Activated CD8-positive, alpha-beta memory T cell treated with anti-CD3 and anti-CD28 coated beads, Interleukin-2, amount 10 ng/mL, durations not matched to agents 7 days and 5 days (primary cell): Measurements from ENCODE around the gene RIPOR1. TPM values are rescaled to one million over a fixed set of nuclear protein-coding genes. Genes with fewer than 3 reads are reported as not detected.

Experiments
- ATAC-seq: fragments of 150-1000 bp; cut with Tn5 transposase; one replicate; pipeline ENCODE4 v1.10.0; 2021; ENCODE audit warnings: moderate library complexity
- CTCF ChIA-PET: fragments of 350-600 bp; sonication (Branson Sonifier 250); formaldehyde crosslinking; loops from one replicate; lab custom pipeline; 2021; ENCODE audit warnings: antibody characterized with exemption; lab: Charles Lee
- DNase-seq: peaks from one replicate; pipeline ENCODE4 v3.0.0-alpha.2; 2020
- H3K27ac Mint-ChIP-seq: one replicate; pipeline ENCODE4 v1.8.0; 2021; ENCODE audit warnings: mild to moderate bottlenecking, mixed read lengths
- H3K27me3 Mint-ChIP-seq: one replicate; pipeline ENCODE4 v1.8.0; 2021; ENCODE audit warnings: mixed read lengths
- H3K36me3 Mint-ChIP-seq: one replicate; pipeline ENCODE4 v1.8.0; 2021; ENCODE audit warnings: mild to moderate bottlenecking, mixed read lengths
- H3K4me1 Mint-ChIP-seq: one replicate; pipeline ENCODE4 v1.8.0; 2021; ENCODE audit warnings: mixed read lengths
- H3K4me3 Mint-ChIP-seq: one replicate; pipeline ENCODE4 v1.8.0; 2021; ENCODE audit warnings: mild to moderate bottlenecking, moderate library complexity, mixed read lengths
- H3K9me3 Mint-ChIP-seq: one replicate; pipeline ENCODE4 v1.8.0; 2022; ENCODE audit warnings: low read depth, mixed read lengths
- total RNA-seq, 2 experiments: library from RNA; stranded (reverse); gene quantifications; one replicate each; pipeline ENCODE4 v1.2.3, GENCODE V29; 2021

Gene RIPOR1
- total RNA-seq, 2 experiments from 2014 or later, result 14.3 to 17.8 TPM

- Mint-ChIP-seq H3K4me1 (peaks cover 41% of the 10 kb centered on the region), H3K27me3 (no peaks in the 10 kb centered on the region), H3K4me3 (no peak overlapping the region), H3K9me3 (no peaks in the 10 kb centered on the region), H3K27ac (no peak overlapping the region), H3K36me3 (peaks cover 4% of the 10 kb centered on the region)
- DNase-seq (no peak), ATAC-seq (no peak)
- CTCF ChIA-PET, result interaction anchor here (0.6 to 14.3 kb wide), 10 partner anchors 11 to 272 kb away, joined by 3 to 360 read pairs (median 4); partner anchors contain the start of genes ACD, ATP6V0D1, C16orf86 and CARMIL2
Measured at GRCh38 chr16:67544329-67544841, 15.8 kb downstream of the RIPOR1 start.

- no peak overlapping the region for H3K27ac Mint-ChIP-seq
- no peaks in the 10 kb centered on the region for H3K27me3 Mint-ChIP-seq
- H3K4me3 Mint-ChIP-seq, result no peak overlapping the region
- CTCF ChIA-PET, result interaction anchor here (1.0 to 14.3 kb wide), 10 partner anchors 12 to 123 kb away, joined by 3 to 360 read pairs (median 4); partner anchors contain the start of genes ACD, ATP6V0D1, C16orf86 and CARMIL2
- ATAC-seq, result no peak
- DNase-seq, result no peak
- H3K4me1 Mint-ChIP-seq, result peaks cover 40% of the 10 kb centered on the region
- H3K36me3 Mint-ChIP-seq, result peaks cover 4% of the 10 kb centered on the region
- H3K9me3 Mint-ChIP-seq, result no peaks in the 10 kb centered on the region
Measured at GRCh38 chr16:67544844-67545664, 16.4 kb downstream of the RIPOR1 start.

GRCh38 chr16:67545665-67546024 is 17.0 kb downstream of the RIPOR1 start:
- ATAC-seq (no peak), DNase-seq (no peak)
- no peaks in the 10 kb centered on the region for H3K9me3 Mint-ChIP-seq
- no peak overlapping the region for H3K27ac Mint-ChIP-seq
- H3K27me3 Mint-ChIP-seq, result no peaks in the 10 kb centered on the region
- H3K36me3 Mint-ChIP-seq, result peaks cover 4% of the 10 kb centered on the region
- no peak overlapping the region for H3K4me3 Mint-ChIP-seq
- CTCF ChIA-PET, result interaction anchor here (1.0 to 14.3 kb wide), 8 partner anchors 17 to 123 kb away, joined by 3 to 360 read pairs (median 10); partner anchors contain the start of genes ATP6V0D1, C16orf86, CARMIL2 and CTCF
- peaks cover 40% of the 10 kb centered on the region for H3K4me1 Mint-ChIP-seq

GRCh38 chr16:67546091-67546501 is 17.5 kb downstream of the RIPOR1 start:
- no peak for ATAC-seq
- Mint-ChIP-seq H3K27me3 (no peaks in the 10 kb centered on the region), H3K36me3 (peaks cover 4% of the 10 kb centered on the region), H3K9me3 (no peaks in the 10 kb centered on the region), H3K4me3 (no peak overlapping the region), H3K4me1 (peaks cover 40% of the 10 kb centered on the region), H3K27ac (no peak overlapping the region)
- DNase-seq, result no peak
- CTCF ChIA-PET, result interaction anchor here (1.0 to 14.3 kb wide), 8 partner anchors 17 to 122 kb away, joined by 3 to 360 read pairs (median 13); partner anchors contain the start of genes ACD, CARMIL2, CTCF and PARD6A

- peaks cover 40% of the 10 kb centered on the region for H3K4me1 Mint-ChIP-seq
- peak overlapping the region; percentile 97 for H3K27ac Mint-ChIP-seq
- peak; percentile 81 for DNase-seq
- CTCF ChIA-PET, result interaction anchor here (0.6 to 14.3 kb wide), 38 partner anchors 10 to 540 kb away, joined by 3 to 360 read pairs (median 5); partner anchors contain the start of genes ACD, C16orf86, CARMIL2 and CTCF
- no peak overlapping the region for H3K4me3 Mint-ChIP-seq
- no peaks in the 10 kb centered on the region for H3K27me3 Mint-ChIP-seq
- peak; percentile 57 for ATAC-seq
- peaks cover 4% of the 10 kb centered on the region for H3K36me3 Mint-ChIP-seq
- H3K9me3 Mint-ChIP-seq, result no peaks in the 10 kb centered on the region
Measured at GRCh38 chr16:67546761-67547422, 18.3 kb downstream of the RIPOR1 start.

- Mint-ChIP-seq H3K4me3 (peak overlapping the region; percentile 47), H3K27me3 (no peaks in the 10 kb centered on the region), H3K4me1 (peaks cover 37% of the 10 kb centered on the region), H3K27ac (peak overlapping the region; percentile 97), H3K36me3 (no peaks in the 10 kb centered on the region), H3K9me3 (no peaks in the 10 kb centered on the region)
- peak; percentile 46 for ATAC-seq
- DNase-seq, result peak; percentile 64
- CTCF ChIA-PET, result interaction anchor here (0.6 to 14.3 kb wide), 37 partner anchors 11 to 387 kb away, joined by 3 to 360 read pairs (median 5); partner anchors contain the start of genes ACD, C16orf86, CARMIL2 and CTCF
Measured at GRCh38 chr16:67547423-67548264, 19.0 kb downstream of the RIPOR1 start.

- no peaks in the 10 kb centered on the region for H3K9me3 Mint-ChIP-seq
- peak overlapping the region; percentile 97 for H3K27ac Mint-ChIP-seq
- H3K27me3 Mint-ChIP-seq, result no peaks in the 10 kb centered on the region
- CTCF ChIA-PET, result interaction anchor here (0.7 to 14.3 kb wide), 17 partner anchors 11 to 124 kb away, joined by 3 to 360 read pairs (median 14); partner anchors contain the start of genes ACD, C16orf86, CARMIL2 and CTCF
- ATAC-seq (peak; percentile 11), DNase-seq (no peak)
- peaks cover 34% of the 10 kb centered on the region for H3K4me1 Mint-ChIP-seq
- no peak overlapping the region for H3K4me3 Mint-ChIP-seq
- no peaks in the 10 kb centered on the region for H3K36me3 Mint-ChIP-seq
Measured at GRCh38 chr16:67548265-67549126, 19.9 kb downstream of the RIPOR1 start.

GRCh38 chr16:67549240-67549639 is 20.6 kb downstream of the RIPOR1 start:
- H3K27ac Mint-ChIP-seq, result peak overlapping the region; percentile 97

GRCh38 chr16:67549936-67550335 is 21.3 kb downstream of the RIPOR1 start:
- ATAC-seq (no peak), DNase-seq (no peak)
- Mint-ChIP-seq H3K27me3 (no peaks in the 10 kb centered on the region), H3K9me3 (no peaks in the 10 kb centered on the region), H3K4me3 (no peak overlapping the region), H3K4me1 (peaks cover 42% of the 10 kb centered on the region), H3K27ac (peak overlapping the region; percentile 59), H3K36me3 (peaks cover 7% of the 10 kb centered on the region)
- CTCF ChIA-PET, result interaction anchor here (1.5 to 14.3 kb wide), 4 partner anchors 9 to 93 kb away, joined by 4 to 360 read pairs (median 158); partner anchors contain the start of genes CARMIL2 and CTCF

More at GRCh38 chr16:67549240-67549639, 20.6 kb downstream of the RIPOR1 start:
- DNase-seq, result no peak
- Mint-ChIP-seq H3K4me3 (no peak overlapping the region), H3K27me3 (no peaks in the 10 kb centered on the region), H3K9me3 (no peaks in the 10 kb centered on the region), H3K36me3 (peaks cover 4% of the 10 kb centered on the region), H3K4me1 (peaks cover 38% of the 10 kb centered on the region)
- CTCF ChIA-PET, result interaction anchor here (1.5 to 14.3 kb wide), 4 partner anchors 8 to 94 kb away, joined by 4 to 360 read pairs (median 158); partner anchors contain the start of genes CARMIL2 and CTCF
- ATAC-seq, result no peak

GRCh38 chr16:67551091-67551490 is 22.5 kb downstream of the RIPOR1 start:
- peaks cover 7% of the 10 kb centered on the region for H3K36me3 Mint-ChIP-seq
- ATAC-seq (no peak), DNase-seq (no peak)
- H3K9me3 Mint-ChIP-seq, result no peaks in the 10 kb centered on the region
- peaks cover 51% of the 10 kb centered on the region for H3K4me1 Mint-ChIP-seq
- no peak overlapping the region for H3K27ac Mint-ChIP-seq
- CTCF ChIA-PET, result interaction anchor here (1.5 to 14.3 kb wide), 4 partner anchors 10 to 92 kb away, joined by 4 to 360 read pairs (median 158); partner anchors contain the start of genes CARMIL2 and CTCF
- no peaks in the 10 kb centered on the region for H3K27me3 Mint-ChIP-seq
- H3K4me3 Mint-ChIP-seq, result no peak overlapping the region

- H3K4me1 Mint-ChIP-seq, result peaks cover 50% of the 10 kb centered on the region
- peak overlapping the region; percentile 63 for H3K27ac Mint-ChIP-seq
- CTCF ChIA-PET, result interaction anchor here (1.8 to 14.3 kb wide), 3 partner anchors 11 to 91 kb away, joined by 6 to 360 read pairs (median 307); partner anchors contain the start of genes CARMIL2 and CTCF
- DNase-seq (no peak), ATAC-seq (no peak)
- no peaks in the 10 kb centered on the region for H3K27me3 Mint-ChIP-seq
- H3K9me3 Mint-ChIP-seq, result no peaks in the 10 kb centered on the region
- no peak overlapping the region for H3K4me3 Mint-ChIP-seq
- peaks cover 7% of the 10 kb centered on the region for H3K36me3 Mint-ChIP-seq
Measured at GRCh38 chr16:67551972-67552371, 23.3 kb downstream of the RIPOR1 start.
